ENCODE data around the gene GALM.
"Not testable (repeated sequence)": the region's sequence is repeated elsewhere in the genome, so short reads cannot be mapped to it uniquely, and the experiment has no call there.

Gene GALM

GRCh38 chr2:38740851-38741731 lies 75.2 kb downstream of the GALM start:
- no peak for DNase-seq (ENCODE audit: low read depth in 2 of 2)

GRCh38 chr2:38742797-38743559 lies 77.1 kb downstream of the GALM start:
- no peak for DNase-seq (ENCODE audit: low read depth in 2 of 2)

- no peak for DNase-seq (ENCODE audit: low read depth in 2 of 2)
Observed at GRCh38 chr2:38743672-38744398, 77.9 kb downstream of the GALM start.

GRCh38 chr2:38744399-38744780 lies 78.5 kb downstream of the GALM start:
- DNase-seq (ENCODE audit: low read depth in 2 of 2): no peak

- DNase-seq (ENCODE audit: low read depth in 2 of 2): no peak
Observed at GRCh38 chr2:38745267-38745666, 79.4 kb downstream of the GALM start.

GRCh38 chr2:38747007-38747424 lies 81.1 kb downstream of the GALM start:
- no peak for DNase-seq (ENCODE audit: low read depth in 2 of 2)

DNA sequence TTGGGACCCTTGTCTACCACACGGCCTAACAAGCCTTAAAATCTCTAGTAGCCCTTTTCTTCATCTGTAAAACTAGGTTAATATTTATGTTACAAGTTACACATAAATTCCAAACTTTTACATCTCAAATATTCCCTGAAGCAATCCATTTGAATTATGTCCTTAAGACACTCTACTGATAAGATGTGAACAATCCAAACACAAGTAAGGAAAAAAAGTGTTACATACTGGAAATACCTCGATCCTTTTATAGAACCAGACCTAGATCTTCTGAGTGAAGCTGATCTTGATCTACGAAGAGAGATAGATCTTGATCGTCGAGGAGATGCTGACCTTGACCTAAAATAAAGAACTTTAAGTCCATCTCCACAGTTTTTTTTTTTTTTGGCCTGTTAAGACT lies 81.9 kb downstream of the GALM start:
- no peak for DNase-seq (ENCODE audit: low read depth in 2 of 2)

GRCh38 chr2:38748391-38748790 lies 82.5 kb downstream of the GALM start:
- no peak for DNase-seq (ENCODE audit: low read depth in 2 of 2)

- DNase-seq (ENCODE audit: low read depth in 2 of 2): no peak
Observed at GRCh38 chr2:38748943-38749804, 83.3 kb downstream of the GALM start.

DNA sequence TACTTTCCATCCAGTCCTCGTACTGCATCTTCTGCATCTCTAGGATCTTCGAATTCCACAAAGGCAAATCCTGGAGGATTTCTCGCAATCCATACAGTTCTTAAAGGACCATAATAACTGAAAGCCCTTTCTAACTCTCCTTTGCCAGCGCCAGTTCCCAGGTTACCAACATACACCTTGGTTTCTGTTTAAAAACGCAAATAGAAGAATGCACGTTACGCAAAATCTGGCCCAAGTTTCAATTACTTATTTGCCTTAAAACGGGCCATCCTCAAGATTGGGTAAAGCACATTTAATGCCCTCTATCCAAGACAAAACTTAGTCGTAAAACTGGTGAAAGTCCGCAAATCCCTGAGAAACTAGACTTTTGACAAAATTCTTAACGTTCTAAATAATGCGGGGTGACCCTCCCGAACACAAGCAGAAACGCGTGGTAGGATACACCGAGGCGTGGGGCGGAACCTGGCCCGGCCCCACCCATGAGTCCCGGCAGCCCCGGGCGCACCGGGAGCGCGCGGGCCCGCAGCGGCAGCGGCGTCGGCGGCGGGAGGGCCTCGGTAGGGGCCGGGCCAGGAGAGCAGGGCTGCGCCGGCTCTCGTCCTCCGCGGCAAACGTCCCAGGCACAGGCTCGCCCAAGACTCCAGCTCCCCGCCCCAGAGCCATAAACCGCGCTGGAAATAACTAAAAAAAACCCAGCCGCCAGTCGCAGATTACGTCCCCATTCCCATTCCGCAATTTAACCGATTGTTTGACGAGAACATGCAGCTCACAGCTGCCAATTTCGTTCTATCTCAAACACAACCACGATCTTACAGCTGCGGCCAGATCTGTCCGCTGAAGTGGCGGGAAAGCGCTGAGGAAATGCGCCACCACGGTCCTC lies 84.3 kb downstream of the GALM start:
- DNase-seq (ENCODE audit: low read depth in 2 of 2): peak; percentile 8 to 22

- peak; percentile 93 to 94 for DNase-seq (ENCODE audit: low read depth in 2 of 2)
Observed at GRCh38 chr2:38750891-38751595, 85.1 kb downstream of the GALM start, which contains the start of gene SRSF7. TSS of gene SRSF7 (minus strand) at chr2:38751361. CDS start at chr2:38751256, 105 bp downstream.

- DNase-seq (ENCODE audit: low read depth in 2 of 2): no peak
Observed at GRCh38 chr2:38751596-38752410, 85.9 kb downstream of the GALM start.

- DNase-seq (ENCODE audit: low read depth in 2 of 2): no peak
Observed at GRCh38 chr2:38754049-38754448, 88.1 kb downstream of the GALM start.

DNA sequence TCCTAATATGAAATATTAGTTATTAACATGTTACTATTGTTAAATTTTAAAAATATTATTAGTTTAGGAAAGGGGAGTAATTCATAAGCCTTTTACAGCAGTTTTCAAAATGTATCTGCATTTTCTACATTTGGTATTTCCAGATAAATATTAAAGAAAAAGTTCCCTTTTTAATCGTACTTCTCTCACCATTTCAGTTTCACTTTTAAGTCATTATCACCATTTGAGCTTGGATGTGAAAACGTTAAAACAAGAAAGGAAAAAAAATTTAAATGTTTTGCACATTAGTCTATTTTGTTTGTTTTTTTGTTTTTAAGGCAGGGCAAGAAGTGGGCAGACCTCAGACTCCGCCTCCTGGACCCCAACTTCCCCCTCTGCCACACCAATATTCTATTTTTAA lies 88.6 kb downstream of the GALM start:
- no peak for DNase-seq (ENCODE audit: low read depth in 2 of 2)

GRCh38 chr2:38755891-38756290 lies 90.0 kb downstream of the GALM start:
- not testable (repeated sequence) for DNase-seq (ENCODE audit: low read depth in 2 of 2)

DNA sequence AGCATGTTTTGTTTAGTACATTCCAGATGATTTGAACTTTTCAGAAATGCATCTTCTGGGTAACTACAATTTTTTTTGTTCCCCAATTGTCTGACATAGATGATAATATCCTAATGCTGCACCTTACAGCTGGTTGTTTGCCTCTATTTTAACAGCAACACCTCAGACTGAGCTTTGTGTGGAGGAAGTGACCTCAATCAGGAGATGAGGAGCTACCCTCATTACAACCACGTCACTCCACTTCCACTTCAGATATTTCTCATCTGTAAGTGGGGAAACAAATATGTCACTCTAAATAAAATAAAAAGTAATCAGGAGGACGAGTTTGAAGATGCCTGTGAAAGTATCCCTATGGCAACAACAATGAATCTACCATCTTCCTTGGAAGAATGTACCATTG lies 97.3 kb downstream of the GALM start:
- DNase-seq (ENCODE audit: low read depth in 2 of 2): no peak

DNA sequence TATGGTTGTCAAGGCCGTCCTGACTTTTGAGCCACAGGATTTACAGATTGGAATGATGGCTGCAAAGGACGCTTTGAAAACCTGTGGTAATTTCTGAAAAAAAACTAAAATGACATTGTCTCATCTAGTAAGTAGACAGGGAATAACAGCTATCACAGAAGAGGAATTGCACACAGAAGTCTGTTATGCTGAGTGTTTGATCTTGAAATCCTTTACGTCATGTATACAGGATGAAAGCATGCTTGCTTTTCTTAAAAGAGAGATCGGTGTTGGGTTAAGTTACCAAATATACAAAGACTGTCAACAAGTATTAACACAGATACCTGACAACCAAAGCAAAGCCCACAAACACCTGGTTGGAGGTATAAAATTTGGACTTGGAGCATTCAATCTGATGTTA lies 97.8 kb downstream of the GALM start:
- no peak for DNase-seq (ENCODE audit: low read depth in 2 of 2)

DNA sequence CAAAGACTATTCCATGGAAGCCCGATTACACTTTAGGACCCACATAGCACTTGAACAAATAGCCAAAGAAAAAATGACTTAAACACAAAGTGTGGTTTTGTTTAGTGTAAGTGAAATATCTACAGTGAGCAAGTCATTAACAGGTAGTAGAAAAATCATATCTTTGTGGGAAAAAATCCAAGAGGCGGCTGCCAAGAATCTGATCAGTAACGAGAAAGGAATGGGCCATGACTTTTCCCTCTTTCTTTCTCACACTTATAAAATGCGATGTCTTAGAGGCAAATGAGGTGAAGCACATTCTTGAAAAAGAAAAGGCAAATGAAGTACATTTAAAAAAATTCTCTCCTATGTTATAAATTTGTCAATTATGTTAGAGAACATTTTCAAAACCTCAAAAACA lies 99.2 kb downstream of the GALM start:
- DNase-seq (ENCODE audit: low read depth in 2 of 2): no peak

GRCh38 chr2:38765551-38765950 lies 99.6 kb downstream of the GALM start:
- no peak for DNase-seq (ENCODE audit: low read depth in 2 of 2)

All from stimulated activated CD8-positive, alpha-beta memory T cell treated with anti-CD3 and anti-CD28 coated beads, Interleukin-15, amount 100 ng/mL, for 4 hours (primary cell).